Right lobe of liver (tissue), 4 donors: ENCODE data around the gene SIL1.

Experiments used
- CTCF ChIP-seq, 4 donors: fragments of 200-600 bp in 3 of 4; fragments of 450-650 bp in 1 of 4; IDR thresholded peaks; one replicate each; pipeline versions ENCODE4 v1.5.1 to v1.8.0; 2016 to 2022; ENCODE audit warnings: antibody characterized with exemption in 4 of 4, mild to moderate bottlenecking in 2 of 4
- POLR2A ChIP-seq: fragments of 450-650 bp; IDR thresholded peaks from one replicate; pipeline ENCODE4 v1.6.1; 2017; ENCODE audit warnings: antibody characterized with exemption, mild to moderate bottlenecking
- donor health status: DM: no; HTN: no; CAD: no.
- donor health status: DM: no; HTN: no; CAD: no.
- donor health status: DM: no; HTN: yes; CAD: no.

- TF ChIP-seq CTCF (IDR thresholded peaks at IDR 0.05) (no peak), POLR2A (no peak)
Measured at GRCh38 chr5:138980441-138980840, 217.7 kb downstream of the SIL1 start.
